Fibroblast of skin of abdomen (primary cell): ENCODE measurements around the gene KRT80.

Source experiments
- DNase-seq: peaks from one replicate; pipeline ENCODE4 v3.0.0-alpha.2; 2013

Gene KRT80

DNA sequence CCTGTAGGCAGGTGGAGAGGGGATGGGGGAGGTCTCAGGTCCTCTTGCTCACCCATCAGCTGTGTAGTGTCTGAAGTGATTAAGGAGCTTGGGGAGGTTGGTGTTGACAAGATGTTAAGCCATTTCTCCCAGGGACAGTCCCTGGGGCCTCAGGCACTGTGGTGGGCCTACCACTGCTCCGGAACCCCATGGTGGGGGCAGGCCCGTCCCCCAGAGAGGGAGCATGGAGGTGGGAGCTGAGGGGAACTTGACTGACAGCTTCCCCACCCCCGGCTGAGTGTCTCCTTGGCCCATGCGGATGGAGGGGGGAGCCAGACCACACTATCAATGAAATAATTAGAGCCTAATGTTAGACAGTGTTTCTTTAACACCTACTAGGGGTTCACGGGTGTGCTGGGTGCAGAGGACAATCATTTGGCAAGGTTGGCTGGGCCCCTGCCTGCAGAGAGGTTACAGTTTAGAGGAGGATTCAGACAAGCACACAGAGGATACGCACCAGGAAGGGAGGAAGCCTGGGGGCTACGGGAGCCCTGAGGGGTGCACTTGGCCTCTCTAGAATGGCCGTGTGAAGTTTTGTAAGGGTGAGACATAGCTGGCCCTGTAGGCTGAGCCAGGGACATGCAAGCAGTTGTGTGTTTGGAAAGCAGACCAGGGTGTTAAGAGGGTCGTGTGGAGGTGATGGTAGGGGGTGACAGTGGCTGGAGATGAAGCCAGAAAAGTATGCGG is 19.3 kb upstream of the KRT80 start:
- no peak for DNase-seq

DNA sequence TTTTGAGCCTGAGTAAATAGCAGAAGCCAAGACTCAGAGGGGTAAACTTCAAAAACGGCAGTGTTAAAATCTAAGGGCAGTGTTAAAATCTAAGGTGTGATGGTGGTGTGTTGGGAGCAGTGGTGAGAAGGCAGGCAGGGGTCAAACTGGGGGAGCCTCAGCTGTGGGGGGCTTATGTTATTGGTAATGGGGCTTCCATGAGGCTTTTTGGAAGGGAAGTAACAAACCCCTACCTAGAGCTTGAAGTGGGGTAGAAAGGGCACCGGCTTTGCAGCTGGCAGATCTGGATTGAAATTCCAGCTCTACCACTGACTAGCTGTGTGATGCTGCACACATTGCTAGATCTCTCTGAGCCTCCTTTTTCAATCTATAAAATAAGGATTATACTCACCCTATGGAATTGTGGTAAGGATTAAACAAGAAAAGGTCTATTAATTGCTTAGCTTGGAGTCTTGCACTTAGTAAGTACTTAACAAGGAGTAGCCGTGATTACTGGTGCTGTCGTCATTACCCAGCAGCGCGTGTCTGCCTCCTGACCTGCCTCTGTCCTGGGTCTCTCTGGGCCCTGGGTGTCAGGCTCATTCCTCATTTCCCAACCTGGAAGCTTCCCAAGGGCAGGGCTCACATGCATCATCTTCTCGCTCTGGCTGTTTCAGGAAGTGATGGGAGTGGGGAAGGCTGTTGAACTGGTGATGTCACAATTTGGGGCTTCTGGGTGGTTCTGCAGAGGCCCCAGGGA is 18.5 kb upstream of the KRT80 start:
- peak; percentile 76 for DNase-seq

DNA sequence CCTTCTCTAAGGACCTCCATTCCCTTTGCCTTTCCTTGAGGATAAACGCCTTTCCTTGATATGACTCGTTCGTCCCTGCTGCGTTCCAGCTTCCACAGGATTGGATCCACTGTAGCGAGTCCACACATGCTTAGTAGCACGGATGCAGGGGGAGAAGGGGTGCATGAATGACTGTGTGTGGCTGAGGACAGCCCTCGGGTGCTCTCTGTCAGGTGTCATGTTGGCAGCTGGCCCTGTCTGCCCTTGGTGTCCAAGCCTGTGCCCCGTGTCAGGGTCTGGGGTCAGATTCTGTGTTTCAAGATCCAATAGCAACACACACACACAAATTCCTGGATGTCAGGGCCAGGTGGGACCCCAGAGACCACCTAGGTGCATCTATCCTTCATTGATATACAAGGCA is 17.5 kb upstream of the KRT80 start:
- DNase-seq, result no peak

DNA sequence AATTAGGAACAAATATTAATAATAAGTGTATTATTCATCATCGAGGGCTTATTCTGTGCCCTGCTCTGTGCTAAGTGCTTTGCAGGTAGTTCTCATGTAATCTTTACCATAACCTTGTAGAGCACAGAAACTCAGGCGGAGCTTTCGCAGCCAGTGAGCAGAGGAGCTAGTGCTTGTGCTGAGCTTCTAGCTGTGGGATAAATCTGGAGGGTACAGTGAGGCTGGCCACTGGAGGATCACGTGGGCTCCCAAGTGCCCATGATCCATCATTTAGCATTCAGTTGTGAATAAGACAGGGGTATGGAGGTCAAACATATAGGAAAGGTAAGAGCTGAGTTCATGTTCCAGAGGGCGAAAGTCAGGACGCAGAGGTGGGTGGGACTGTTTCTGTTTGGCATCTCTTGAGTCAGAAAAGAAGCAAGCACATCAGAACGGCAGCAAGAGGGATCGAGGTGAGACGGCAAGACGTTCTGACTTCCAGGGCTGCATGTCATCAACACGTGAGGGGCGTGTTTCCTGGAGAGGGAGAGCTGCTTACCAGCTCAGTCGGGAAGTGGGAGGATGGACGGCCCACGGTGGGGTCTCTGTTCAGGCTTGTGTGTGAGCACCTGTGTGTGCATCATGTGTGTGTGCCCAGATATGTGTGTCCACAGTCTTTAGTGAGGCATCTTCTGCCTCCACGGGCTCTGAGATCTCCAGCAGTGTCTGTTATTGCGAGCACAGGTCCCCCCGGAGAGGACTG is 16.8 kb upstream of the KRT80 start:
- no peak for DNase-seq

DNA sequence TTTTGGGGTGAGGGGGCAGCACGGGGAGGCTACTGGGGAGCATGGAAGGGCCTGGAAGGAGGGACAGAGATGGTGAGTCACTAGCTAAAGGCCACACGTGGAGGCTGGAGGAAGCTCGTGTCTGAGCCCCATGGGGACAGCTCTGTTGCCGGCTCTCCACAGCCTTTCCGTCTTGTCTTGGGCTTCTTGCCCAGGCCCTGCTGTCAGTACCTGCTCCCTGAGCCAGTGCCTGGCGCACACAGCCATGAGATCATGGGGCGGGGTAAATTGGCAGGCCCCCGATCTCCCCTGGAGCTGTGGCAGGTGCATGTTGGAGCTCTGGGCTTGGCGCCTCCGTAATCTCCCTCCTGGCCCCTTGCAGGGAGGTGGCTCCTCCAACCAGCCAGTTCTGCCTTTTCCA is 16.1 kb upstream of the KRT80 start:
- peak; percentile 52 for DNase-seq

DNA sequence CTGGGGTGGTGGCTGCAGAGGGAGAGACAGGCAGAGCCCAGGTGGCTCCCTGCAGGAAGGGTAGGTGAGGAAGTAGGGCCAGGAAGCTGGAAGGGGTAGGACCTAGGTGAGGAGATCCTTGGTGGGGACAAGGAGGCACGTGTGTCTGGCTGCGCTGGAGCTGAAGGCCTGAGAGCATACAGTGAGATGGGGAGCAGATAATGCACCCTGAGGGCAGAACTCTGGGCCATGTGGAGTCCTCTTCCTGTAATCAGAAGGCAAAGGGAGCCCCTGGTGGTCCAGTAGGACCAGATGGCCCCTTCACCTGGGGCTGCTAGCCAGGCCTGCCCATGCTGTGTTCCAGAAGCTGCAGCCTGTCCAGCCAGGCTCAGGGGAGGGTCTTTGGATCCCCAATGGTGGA is 15.3 kb upstream of the KRT80 start:
- no peak for DNase-seq

DNA sequence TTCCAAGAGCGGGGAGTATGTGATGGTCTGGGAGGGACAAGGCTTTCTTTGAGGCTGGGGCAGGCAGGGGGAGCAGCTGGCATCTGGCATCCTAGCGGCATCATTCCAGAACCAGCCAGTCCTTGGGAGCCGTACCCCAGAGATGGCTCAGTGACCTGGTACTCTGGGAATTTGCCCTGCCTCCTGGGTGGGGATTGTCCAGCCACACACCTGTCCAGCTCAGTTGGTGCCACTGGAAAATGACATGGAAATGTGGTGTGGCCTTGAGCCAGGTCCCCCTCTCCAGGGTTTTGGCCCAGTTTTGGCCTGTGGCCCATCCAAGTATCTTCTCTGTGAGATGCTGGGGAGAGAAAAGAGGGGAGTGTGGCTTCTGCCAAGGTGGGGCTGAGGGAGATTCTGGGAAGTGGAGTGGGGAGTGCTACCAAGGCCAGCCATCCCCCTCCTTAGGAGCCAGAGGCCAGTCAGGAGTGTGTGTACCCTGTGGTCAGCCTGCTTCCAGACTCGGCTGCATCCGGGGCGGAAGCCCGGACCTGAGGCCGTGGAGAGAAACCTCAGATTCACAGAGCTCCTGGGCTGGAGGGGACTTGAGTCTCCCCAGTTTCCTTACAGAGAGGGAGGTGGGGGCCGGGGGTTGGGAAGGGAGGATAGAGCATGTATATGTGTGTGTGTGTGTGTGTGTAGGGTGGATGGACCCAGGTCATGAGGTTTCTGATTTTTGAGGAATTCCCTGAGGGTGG is 14.7 kb upstream of the KRT80 start:
- no peak for DNase-seq

DNA sequence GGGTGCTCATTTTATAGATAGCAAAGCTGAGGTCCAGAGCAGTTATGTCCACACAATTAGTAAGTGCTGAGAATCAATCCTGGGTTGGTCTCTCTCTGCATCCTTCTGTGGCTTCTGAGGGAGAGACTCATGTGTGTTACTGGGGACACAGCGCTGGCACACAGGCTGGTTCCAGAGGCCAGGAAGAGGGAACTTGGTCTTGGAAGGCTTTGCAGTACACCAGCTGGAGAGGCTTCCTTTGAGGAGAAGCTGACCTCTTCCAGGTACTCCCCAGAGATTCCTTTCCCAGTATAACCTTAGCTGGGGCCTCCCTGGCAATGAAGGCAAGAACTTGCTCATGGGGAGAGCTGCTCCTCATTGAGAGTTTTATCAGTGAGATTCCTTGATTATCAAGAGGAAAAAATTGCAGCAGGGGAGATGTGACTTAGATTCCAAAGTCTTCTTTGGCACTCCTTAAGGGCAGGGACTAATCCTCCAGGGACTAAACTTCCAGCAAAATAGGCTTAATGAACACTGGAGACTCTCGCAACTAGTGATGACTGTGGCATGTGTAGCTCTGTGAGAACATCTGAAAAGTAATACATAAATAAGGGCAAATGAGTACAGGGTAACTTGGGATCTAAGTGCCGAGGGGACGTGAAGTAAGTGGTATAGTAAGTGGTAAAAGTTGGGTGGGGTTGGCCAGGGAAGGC is 13.9 kb upstream of the KRT80 start:
- no peak for DNase-seq

DNA sequence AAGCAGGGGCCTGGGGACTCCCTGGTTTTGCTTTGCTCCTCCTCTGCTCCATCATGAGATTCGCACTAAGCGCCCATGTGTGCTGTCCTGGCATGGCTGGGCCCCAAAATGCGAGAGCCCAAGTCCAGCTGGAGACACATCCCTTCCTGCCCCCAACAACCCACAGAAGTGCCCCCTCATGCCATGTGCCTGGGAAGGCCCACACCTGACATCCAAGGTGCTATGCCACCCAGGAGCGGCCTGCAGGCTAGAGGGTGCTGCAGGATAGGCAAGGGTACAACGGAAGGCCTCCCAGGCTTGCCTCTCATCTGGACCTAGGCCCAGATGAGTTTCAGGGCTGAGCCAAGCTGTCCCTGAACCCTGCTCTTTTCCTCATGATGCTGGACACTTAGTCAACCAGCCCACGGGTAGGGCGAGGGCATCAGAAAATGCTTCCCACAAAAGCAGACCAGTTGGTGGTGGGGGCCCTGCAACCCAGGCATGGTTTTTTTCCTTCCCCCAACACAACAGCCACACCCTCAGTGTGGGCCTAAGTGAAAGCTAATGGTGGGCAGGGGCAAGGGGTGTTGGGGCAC is 13.2 kb upstream of the KRT80 start:
- DNase-seq, result no peak

DNA sequence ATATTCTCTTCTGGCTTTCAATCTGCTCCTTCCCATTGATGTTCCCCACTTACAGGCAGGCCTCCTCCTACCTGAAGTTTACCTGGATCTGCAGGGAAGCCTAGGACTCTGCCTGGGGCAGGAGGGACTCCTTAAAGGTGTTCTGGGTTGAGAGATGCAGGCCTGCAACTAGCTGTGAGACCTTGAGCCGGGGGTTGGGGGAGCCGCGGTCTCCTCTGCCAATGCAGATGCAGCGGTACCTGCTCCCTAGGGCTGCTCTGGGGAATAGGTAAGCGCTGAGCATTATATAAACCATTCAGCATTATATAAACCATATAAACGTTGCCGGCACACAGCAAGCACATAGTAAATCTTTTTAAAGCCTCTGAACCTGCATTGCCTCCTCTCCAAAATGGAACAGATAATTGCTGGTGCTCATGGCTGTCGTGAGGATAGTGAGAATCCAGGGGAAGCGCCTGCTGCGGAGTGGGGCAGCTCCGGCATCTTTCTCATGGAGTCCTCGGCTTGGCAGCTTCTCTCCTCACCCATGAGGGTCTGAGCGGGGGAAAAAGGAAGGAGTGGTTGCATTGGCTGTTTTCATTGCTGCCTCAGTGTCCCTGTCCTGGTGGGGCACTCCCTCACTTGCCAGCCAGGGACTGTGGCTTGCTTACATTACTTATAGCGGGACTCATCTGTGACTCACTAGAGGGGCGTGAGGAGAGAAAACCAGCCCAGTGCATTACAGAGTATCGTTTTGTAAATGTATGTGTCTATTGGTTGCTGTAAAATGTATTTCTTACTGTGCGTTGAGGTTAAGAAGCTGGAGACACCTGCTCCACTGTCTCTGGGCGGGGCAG is 12.5 kb upstream of the KRT80 start:
- peak; percentile 64 for DNase-seq

DNA sequence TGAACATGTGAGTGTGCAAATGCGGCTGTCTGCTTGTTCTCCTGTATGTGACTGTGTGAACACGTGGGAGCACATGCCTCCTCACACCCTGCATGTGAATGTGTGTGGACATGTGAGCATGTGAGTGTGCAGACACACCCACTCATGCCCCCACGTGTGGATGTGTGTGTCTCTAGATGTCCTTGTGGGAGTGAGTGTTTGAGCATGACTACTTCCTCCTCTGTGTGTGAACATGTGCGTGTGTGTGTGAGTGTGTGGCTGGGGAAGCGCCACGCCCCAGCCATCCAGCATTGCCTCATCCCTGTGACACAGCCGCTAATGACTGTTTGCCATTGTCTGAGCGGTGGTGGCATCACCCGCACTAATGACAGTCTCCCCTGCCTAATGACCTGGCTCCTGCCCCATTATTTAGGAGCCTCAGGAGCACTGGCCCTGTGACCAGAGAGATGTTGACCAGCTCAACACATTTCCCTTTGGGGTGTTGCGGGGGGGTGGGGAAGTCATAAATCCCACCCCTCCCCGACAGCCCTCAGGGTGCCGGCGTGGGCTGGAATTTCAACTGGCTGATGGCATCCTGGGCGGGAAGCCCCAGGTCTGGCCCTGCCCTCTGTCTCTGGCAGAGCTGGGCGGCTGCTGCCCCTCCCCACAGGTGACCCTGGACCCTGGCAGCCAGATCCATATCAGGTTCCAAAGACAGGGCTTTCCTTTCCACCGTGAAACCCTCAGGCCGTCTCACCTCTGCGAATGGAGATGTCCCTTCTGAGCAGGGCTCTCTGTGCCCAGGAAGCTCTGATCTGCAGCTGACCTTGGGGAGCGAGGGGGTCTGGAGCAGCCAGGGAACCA is 11.5 kb upstream of the KRT80 start:
- DNase-seq, result peak; percentile 87

DNA sequence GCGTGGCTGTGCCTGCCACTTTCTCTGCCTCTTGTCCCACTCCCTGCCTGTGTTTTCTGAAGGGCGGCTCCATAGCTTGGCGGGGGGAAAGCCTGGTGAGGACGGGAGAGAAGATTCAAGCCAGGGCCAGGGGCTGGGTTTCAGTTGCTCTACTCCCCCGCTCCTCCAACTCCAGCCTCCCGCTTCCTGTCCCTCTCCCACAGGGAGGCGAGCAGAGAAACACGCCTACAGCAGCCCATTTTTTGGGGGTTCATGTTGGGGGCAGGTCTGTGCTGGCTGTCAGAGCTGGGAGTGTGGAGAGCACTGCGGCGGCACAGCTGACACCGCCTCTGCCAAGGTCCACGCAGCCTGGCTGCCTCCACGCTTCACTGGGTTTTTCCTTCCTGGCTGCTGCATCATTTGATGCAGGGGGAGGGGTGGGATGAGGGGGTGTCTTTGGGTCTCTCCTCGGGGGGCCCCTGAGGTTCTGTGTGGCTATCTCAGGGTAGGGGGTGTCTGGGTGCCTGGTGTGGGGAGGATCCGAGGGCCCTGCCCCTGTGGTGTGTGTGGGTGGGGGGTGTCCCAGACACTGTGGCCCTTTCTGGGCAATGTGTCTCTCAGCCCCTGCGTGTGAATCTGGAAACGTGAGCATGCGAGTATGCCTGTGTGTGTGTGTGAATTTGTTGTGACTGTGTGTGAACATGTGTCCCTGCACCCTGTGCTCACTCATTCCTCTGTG is 10.7 kb upstream of the KRT80 start:
- peak; percentile 54 for DNase-seq

DNA sequence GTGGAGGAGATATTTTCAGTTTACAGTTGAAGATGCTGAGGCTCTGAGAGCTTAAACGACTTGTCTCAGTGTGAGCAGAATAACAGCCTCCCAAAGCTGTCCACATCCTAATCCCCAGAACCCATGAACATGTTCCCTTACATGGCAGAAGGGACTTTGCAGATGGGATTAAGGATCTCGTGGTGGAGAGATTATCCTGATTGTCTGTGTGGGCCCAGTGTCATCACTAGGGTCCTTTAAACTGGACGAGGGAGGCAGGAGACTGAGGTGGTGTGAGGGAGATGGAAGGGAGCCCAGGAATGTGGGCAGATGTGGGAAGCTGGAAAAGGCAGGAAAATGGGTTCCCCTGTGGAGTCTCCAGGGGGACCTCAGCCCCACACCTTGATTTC is 9.6 kb upstream of the KRT80 start:
- no peak for DNase-seq

DNA sequence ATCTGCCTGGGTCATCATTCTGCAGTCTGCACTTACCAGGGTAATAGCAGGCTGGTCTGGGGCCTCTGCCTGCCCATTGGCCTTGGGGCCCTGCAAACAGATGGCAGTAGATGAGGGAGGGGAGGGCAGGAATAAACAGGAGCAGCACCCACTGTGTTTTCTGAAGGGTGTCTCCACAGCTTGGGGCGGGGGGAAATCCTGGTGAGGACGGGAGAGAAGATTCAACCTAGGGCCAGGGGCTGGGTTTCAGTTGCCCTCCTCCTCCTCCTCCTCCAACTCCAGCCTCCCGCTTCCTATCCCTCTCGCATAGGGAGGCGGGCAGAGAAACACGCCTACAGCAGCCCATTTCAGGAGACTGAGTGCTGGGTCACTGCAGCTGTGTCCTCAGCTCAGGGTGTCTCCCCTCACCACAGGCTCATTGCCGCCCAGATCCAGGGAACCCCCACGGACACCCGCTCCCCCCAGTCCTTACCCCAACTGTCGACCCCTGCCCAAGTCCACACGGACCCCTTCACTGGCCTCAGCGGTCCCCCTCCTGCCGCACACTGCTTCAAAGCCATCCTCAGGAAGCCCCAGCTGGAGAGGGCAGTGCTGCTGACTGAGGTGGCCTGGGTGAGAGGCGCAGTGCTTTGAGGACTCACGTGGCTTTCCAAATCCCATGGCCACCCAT is 9.1 kb upstream of the KRT80 start:
- DNase-seq, result no peak

DNA sequence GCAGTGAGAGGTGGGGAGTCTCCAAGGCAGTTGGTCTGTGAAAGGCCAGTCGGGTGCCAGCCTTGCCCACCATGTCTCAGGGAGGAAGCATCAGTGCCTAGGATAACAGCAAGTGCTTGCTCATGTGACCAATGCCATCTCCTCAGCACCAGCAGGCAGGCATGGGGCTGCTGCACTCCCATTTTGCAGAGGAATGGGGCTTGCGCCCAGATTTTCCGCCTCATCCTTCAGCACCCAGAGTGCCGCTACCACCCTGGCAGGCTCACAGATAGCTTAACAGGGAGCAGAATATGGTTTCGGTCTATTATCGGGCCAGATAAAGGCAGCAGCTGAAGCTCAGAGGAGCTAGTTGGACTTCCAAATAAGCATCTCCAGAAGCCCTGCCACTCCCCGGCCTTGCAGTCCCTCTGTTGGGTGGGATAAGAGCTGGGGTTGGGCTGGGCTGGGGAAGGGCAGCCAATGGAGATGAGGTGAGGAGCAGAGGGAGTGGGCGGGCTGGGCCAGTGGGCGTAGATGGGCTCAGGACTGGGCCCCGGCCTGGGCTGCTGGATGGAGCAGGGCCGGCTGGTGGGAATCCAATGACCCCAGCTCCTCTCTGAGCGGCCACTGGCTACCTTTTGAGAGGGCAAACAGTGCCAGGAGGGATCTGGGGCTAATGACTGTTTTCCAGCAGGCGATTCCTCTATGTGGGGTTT is 8.4 kb upstream of the KRT80 start:
- DNase-seq, result no peak

DNA sequence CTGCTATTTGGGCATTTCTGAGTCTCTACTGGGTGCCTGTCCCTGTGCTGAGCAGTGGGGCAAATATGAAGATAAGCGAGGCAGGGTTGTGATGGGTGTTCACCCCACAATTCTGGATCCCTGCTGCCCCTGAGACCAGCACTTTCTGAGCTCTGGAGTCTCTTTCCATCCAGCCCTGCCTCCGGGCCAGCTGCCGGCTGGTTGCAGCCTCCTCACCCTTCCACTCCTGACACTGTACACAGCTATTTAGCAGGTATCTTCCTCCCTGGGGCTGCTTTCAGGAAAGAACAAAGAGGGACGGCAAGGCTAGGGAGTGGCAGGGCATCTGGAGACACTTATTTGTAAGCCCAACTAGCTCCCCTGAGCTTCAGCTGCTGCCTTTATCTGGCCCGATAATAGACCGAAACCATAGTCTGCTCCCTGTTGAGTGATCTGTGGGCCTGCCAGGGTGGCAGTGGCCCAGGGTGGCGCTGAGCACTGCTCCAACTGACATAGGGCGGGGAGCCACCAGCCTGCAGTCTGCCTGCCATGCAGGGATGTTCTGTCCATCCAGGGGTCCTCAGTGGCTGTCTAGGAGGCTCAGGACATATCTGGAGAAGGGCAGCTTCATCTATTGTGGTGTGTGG is 7.6 kb upstream of the KRT80 start:
- no peak for DNase-seq

DNA sequence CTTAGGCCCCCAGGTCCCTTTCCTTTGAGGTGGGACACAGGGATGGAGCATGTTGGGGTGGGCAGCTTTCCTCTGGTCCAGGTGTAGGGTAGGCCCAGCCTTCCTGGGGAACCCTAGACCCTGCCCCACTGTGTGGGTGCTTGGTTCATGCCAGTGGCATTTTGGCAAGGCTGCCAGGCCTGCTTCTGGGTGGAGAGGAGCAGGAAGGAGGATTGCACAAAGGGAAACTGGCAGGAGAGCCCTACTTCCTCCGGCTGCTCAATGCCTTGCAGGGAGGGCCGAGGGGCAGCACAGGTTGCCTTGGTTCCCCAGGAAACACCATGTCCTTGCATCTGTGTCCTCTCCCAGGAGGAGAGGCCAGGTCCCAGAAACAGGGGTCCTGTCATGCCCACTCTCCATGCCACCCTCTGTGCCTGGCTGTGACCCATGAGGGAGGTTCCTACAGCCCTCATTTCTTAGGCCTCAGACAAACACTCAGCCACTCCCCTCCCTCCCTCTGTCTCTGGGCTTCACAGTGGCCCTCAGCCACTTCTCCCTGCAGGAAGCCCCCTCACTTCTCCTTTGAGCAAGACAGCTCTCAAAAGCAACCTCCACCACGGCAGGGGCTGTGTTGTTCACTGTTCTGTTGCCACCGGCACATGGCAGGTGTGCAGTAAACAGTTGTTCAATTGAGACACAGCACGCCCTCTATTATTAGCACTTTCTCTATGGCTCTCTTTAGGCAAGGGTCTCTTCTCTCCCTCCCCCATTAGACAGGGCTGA is 6.8 kb upstream of the KRT80 start:
- DNase-seq, result no peak
